Measurements from ENCODE around the gene DMD.

The DMD gene

GRCh38 chrX:31266203-31267076, 1944.9 kb downstream of the DMD start:
- DNase-seq (ENCODE audit: low read depth), result no peak
- TF ChIP-seq, protein P1, sequence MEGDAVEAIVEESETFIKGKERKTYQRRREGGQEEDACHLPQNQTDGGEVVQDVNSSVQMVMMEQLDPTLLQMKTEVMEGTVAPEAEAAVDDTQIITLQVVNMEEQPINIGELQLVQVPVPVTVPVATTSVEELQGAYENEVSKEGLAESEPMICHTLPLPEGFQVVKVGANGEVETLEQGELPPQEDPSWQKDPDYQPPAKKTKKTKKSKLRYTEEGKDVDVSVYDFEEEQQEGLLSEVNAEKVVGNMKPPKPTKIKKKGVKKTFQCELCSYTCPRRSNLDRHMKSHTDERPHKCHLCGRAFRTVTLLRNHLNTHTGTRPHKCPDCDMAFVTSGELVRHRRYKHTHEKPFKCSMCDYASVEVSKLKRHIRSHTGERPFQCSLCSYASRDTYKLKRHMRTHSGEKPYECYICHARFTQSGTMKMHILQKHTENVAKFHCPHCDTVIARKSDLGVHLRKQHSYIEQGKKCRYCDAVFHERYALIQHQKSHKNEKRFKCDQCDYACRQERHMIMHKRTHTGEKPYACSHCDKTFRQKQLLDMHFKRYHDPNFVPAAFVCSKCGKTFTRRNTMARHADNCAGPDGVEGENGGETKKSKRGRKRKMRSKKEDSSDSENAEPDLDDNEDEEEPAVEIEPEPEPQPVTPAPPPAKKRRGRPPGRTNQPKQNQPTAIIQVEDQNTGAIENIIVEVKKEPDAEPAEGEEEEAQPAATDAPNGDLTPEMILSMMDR (IDR thresholded peaks at IDR 0.05; ENCODE audit: control insufficient read depth, extremely low read depth, insufficient read depth), result no peak
- H3K4me3 ChIP-seq (ENCODE audit: low read depth, low read length), result peak overlapping the region; percentile 15; the same call in 1 of the 2 replicates

DNA sequence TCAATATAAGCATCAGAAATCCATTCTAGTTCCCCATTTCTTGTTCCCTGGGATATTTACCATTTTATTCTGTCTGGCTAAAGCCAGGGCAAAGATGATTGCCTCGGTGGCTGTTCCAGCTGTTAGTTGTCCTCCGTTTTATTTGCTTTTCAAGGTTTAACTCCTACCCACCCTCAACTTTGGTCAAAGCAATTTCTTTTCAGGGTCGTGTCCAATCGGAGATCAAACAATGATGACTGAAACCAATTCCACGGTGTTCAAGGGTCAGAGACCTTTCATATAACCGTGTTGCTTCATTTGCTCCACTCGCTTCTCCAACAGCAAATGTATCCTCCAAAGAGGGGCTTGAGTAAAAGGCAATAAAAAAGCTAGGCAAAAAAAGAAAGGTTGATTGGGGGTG, 1946.0 kb downstream of the DMD start:
- no peak overlapping the region for H3K4me3 ChIP-seq (ENCODE audit: low read depth, low read length)
- no peak for DNase-seq (ENCODE audit: low read depth)
- TF ChIP-seq, protein P1 (IDR thresholded peaks at IDR 0.05; ENCODE audit: control insufficient read depth, extremely low read depth, insufficient read depth), result no peak

- H3K4me3 ChIP-seq (ENCODE audit: low read depth, low read length), result no peak overlapping the region
- DNase-seq (ENCODE audit: low read depth), result no peak
- TF ChIP-seq, protein P1 (IDR thresholded peaks at IDR 0.05; ENCODE audit: control insufficient read depth, extremely low read depth, insufficient read depth), result no peak
Observed at GRCh38 chrX:31260351-31260750, 1951.0 kb downstream of the DMD start.

GRCh38 chrX:31258166-31258565, 1953.2 kb downstream of the DMD start:
- TF ChIP-seq, protein P1 (IDR thresholded peaks at IDR 0.05; ENCODE audit: control insufficient read depth, extremely low read depth, insufficient read depth), result no peak
- H3K4me3 ChIP-seq (ENCODE audit: low read depth, low read length), result no peak overlapping the region
- DNase-seq (ENCODE audit: low read depth), result peak; percentile 14

DNA sequence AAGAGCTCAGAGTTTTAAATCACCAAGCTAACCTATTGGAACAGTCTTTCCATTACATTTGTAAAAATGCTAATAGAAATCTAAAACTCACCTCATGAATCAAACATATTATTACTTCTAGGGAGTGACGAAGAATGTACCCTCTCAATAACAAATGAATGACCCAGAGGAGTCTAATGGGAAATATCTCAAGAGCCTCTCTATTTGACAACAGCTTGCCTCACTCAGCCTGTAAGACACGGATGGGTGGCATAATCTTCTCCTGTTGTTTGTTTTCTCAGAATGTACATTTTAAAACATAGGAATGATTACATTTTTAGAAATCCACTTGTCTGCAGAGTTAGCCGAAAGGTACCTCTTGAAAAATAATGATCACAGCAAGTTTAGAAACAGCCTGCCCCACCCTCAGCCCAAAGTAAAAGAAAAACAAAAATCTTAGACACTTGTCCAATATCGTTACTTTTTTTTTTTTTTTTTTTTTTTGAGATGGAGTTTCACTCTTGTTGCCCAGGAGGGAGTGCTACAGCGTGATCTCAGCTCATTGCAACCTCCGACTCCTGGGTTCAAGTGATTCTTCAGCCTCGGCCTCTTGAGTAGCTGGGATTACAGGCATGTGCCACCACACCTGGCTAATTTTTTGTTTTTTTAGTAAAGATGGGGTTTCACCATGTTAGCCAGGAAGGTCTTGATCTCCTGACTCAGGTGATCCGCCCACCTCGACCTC, 1955.9 kb downstream of the DMD start:
- no peak overlapping the region for H3K4me3 ChIP-seq (ENCODE audit: low read depth, low read length)
- no peak for DNase-seq (ENCODE audit: low read depth)
- TF ChIP-seq, protein P1 (IDR thresholded peaks at IDR 0.05; ENCODE audit: control insufficient read depth, extremely low read depth, insufficient read depth), result no peak

- TF ChIP-seq, protein P1 (IDR thresholded peaks at IDR 0.05; ENCODE audit: control insufficient read depth, extremely low read depth, insufficient read depth), result no peak
- H3K4me3 ChIP-seq (ENCODE audit: low read depth, low read length), result no peak overlapping the region
- DNase-seq (ENCODE audit: low read depth), result no peak
Observed at GRCh38 chrX:31252133-31252532, 1959.2 kb downstream of the DMD start.
